ENCODE measurements around the gene DGKB. TPM values are rescaled to one million over a fixed set of nuclear protein-coding genes. Genes with fewer than 3 reads are reported as not detected.

DGKB gene
- polyA plus RNA-seq, 1 experiment = 0.04 TPM

DNA sequence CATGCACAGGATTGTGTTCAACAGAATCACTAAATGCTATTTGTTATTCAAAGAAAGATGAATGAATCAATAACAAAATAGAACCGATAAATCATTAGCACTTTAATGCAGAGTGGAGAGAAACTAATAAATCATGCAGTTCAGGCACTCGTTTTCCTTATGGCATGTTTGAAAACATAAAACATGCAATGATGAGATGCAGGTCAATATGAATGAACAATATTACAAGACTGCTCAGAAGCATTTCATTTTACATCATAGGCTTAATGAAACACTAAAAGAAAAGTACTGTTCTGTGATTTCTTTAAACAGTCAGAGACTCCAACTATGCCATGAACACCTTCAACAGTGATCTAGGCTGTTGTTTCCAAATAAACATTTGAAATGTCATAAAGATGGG is 755.0 kb downstream of the DGKB start:
- DNase-seq (ENCODE audit: low read depth, low spot score) = no peak
- Histone ChIP-seq H3K27ac (ENCODE audit: low read depth, low read length) (no peak overlapping the region), H3K9me3 (ENCODE audit: control insufficient read depth, insufficient read depth, low read length) (no peaks in the 10 kb centered on the region), H3K4me3 (ENCODE audit: low read depth, low read length) (no peak overlapping the region), H3K27me3 (ENCODE audit: control insufficient read depth, insufficient read depth, low read length) (no peaks in the 10 kb centered on the region)
- no peak for TF ChIP-seq CTCF (IDR thresholded peaks at IDR 0.05; ENCODE audit: low read depth, low read length)
- POLR2A ChIA-PET = no interaction called here
- CTCF ChIA-PET = no interaction called here

- Histone ChIP-seq H3K9me3 (ENCODE audit: control insufficient read depth, insufficient read depth, low read length) (no peaks in the 10 kb centered on the region), H3K4me3 (ENCODE audit: low read depth, low read length) (no peak overlapping the region), H3K27me3 (ENCODE audit: control insufficient read depth, insufficient read depth, low read length) (no peaks in the 10 kb centered on the region), H3K27ac (ENCODE audit: low read depth, low read length) (no peak overlapping the region)
- DNase-seq (ENCODE audit: low read depth, low spot score) = no peak
- CTCF ChIA-PET = interaction anchor here (0.7 kb wide), 1 partner anchor 97 kb away, joined by 4 read pairs; no protein-coding TSS in a partner anchor
- POLR2A ChIA-PET = no interaction called here
- no peak for TF ChIP-seq CTCF (IDR thresholded peaks at IDR 0.05; ENCODE audit: low read depth, low read length)
Measured at GRCh38 chr7:14144538-14144937, 758.0 kb downstream of the DGKB start.

- DNase-seq (ENCODE audit: low read depth, low spot score) = no peak
- Histone ChIP-seq H3K27ac (ENCODE audit: low read depth, low read length) (no peak overlapping the region), H3K27me3 (ENCODE audit: control insufficient read depth, insufficient read depth, low read length) (no peaks in the 10 kb centered on the region), H3K9me3 (ENCODE audit: control insufficient read depth, insufficient read depth, low read length) (no peaks in the 10 kb centered on the region), H3K4me3 (ENCODE audit: low read depth, low read length) (no peak overlapping the region)
- no peak for TF ChIP-seq CTCF (IDR thresholded peaks at IDR 0.05; ENCODE audit: low read depth, low read length)
- POLR2A ChIA-PET = no interaction called here
- CTCF ChIA-PET = interaction anchor here (0.7 kb wide), 1 partner anchor 97 kb away, joined by 4 read pairs; no protein-coding TSS in a partner anchor
Measured at GRCh38 chr7:14144109-14144508, 758.4 kb downstream of the DGKB start.

DNA sequence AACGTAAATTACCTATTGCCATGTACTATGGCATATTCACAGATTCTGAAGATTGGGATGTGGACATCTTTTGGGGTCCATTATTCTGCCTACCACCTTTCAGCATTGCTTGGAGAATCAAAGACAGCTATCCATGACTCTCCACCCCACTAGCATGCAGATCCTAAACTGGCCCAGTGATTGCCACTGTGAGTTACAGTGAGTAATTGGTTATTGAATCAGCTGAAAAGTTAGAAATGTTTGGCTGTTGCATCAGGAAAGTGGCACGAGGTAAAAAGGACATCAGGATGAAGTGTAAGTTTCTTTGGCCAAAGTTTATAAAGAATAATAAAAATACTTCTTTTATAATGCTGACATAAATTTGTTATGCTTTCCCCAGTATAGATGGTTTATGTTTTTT is 764.9 kb downstream of the DGKB start:
- POLR2A ChIA-PET = no interaction called here

GRCh38 chr7:14133752-14134151 is 768.8 kb downstream of the DGKB start:
- DNase-seq (ENCODE audit: low read depth, low spot score) = no peak
- H3K27me3 ChIP-seq (ENCODE audit: control insufficient read depth, insufficient read depth, low read length) = no peaks in the 10 kb centered on the region
- CTCF ChIA-PET = no interaction called here
- H3K9me3 ChIP-seq (ENCODE audit: control insufficient read depth, insufficient read depth, low read length) = no peaks in the 10 kb centered on the region
- POLR2A ChIA-PET = no interaction called here
- no peak for TF ChIP-seq CTCF (IDR thresholded peaks at IDR 0.05; ENCODE audit: low read depth, low read length)
- no peak overlapping the region for H3K27ac ChIP-seq (ENCODE audit: low read depth, low read length)
- no peak overlapping the region for H3K4me3 ChIP-seq (ENCODE audit: low read depth, low read length)

More for the DNA sequence above, 764.9 kb downstream of the DGKB start:
- Histone ChIP-seq H3K27ac (ENCODE audit: low read depth, low read length) (no peak overlapping the region), H3K4me3 (ENCODE audit: low read depth, low read length) (no peak overlapping the region), H3K27me3 (ENCODE audit: control insufficient read depth, insufficient read depth, low read length) (no peaks in the 10 kb centered on the region), H3K9me3 (ENCODE audit: control insufficient read depth, insufficient read depth, low read length) (no peaks in the 10 kb centered on the region)
- TF ChIP-seq CTCF (IDR thresholded peaks at IDR 0.05; ENCODE audit: low read depth, low read length) = no peak
- DNase-seq (ENCODE audit: low read depth, low spot score) = no peak
- CTCF ChIA-PET = no interaction called here

Measured in AG04450 (cell line).